Measurements from ENCODE around the gene STK16. TPM values are rescaled to one million over a fixed set of nuclear protein-coding genes. Genes with fewer than 3 reads are reported as not detected.
A peak's percentile ranks its signal among the peaks of the same experiment; 100 is the strongest.

Gene STK16
- total RNA-seq, 2 experiments from 2014 or later, result 34.4 to 35.4 TPM

DNA sequence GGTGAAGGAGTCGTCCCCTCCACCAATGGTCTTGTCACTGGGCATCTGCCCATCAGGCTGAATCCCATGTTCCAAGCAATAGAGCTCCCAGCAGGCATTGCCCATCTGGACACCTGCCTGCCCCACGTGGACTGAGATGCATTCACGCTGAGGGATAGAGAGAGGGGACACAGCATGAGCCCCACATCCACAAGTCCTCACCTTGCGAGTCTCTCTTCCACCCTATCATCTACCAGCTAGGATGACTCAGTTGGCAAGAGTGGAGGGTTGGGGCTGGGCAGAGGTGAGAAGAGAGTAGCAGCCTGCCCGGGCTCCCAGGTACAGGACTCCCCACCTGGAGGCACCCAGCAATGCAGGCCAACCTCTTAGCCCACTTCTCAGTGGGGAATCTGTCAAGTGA lies 6.8 kb downstream of the STK16 start:
- peak overlapping the region; percentile 77 for H3K4me3 Mint-ChIP-seq
- H3K36me3 Mint-ChIP-seq (ENCODE audit: low read depth), result peaks cover 59% of the 10 kb centered on the region
- CTCF ChIA-PET, result interaction anchor here (0.9 to 10.1 kb wide), 9 partner anchors 9 to 81 kb away, joined by 3 to 132 read pairs (median 6); partner anchors contain the start of gene DNAJB2
- TF ChIP-seq CTCF (IDR thresholded peaks at IDR 0.05), result no peak
- intact Hi-C loops (cut with micrococcal nuclease), result no loop called here
- H3K4me1 Mint-ChIP-seq (ENCODE audit: low read depth), result peaks cover 65% of the 10 kb centered on the region
- POLR2A ChIA-PET, result interaction anchor here (1.1 to 19.2 kb wide), 13 partner anchors 7 to 52 kb away, joined by 3 to 239 read pairs (median 6); partner anchors contain the start of genes ABCB6, ANKZF1, ATG9A and DNAJB2
- no peaks in the 10 kb centered on the region for H3K27me3 Mint-ChIP-seq
- peak overlapping the region; percentile 93 for H3K27ac Mint-ChIP-seq
- no peaks in the 10 kb centered on the region for H3K9me3 Mint-ChIP-seq
- ATAC-seq, result no peak
- peak; percentile 55 for DNase-seq

DNA sequence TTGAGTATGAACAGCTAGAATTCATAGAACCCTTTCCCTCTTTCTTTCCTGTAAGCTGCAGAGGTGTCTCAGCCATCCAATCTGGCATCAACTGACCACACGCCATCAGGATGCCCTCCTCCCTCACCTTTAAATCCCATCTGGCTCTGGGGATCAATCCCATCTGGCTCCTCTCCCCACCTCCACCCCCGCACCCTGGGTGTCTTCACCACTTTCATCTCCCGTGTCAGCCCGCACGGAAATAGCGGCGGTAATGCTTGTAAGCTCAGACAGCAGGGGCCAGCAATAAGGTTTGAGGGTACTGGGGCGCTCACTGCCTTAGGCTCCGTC lies 7.3 kb downstream of the STK16 start:
- intact Hi-C loops (cut with micrococcal nuclease), result no loop called here
- ChIA-PET CTCF (interaction anchor here (0.9 to 10.1 kb wide), 7 partner anchors 8 to 81 kb away, joined by 3 to 132 read pairs (median 6); partner anchors contain the start of gene DNAJB2), POLR2A (interaction anchor here (0.6 to 19.2 kb wide), 14 partner anchors 7 to 149 kb away, joined by 3 to 239 read pairs (median 6); partner anchors contain the start of genes ABCB6, ANKZF1, ATG9A and DNAJB2)
- Mint-ChIP-seq H3K4me1 (ENCODE audit: low read depth) (peaks cover 60% of the 10 kb centered on the region), H3K9me3 (no peaks in the 10 kb centered on the region), H3K36me3 (ENCODE audit: low read depth) (peaks cover 56% of the 10 kb centered on the region), H3K27ac (peak overlapping the region; percentile 93), H3K27me3 (no peaks in the 10 kb centered on the region), H3K4me3 (peak overlapping the region; percentile 77)
- no peak for TF ChIP-seq CTCF (IDR thresholded peaks at IDR 0.05)
- ATAC-seq, result peak; percentile 0
- peak; percentile 69 for DNase-seq

- CTCF ChIA-PET, result interaction anchor here (0.9 to 10.1 kb wide), 9 partner anchors 8 to 82 kb away, joined by 3 to 132 read pairs (median 6); partner anchors contain the start of gene DNAJB2
- H3K27ac Mint-ChIP-seq, result peak within 1 kb of the TSS; percentile 94
- ATAC-seq (peak; percentile 8), DNase-seq (peak; percentile 70)
- H3K4me1 Mint-ChIP-seq (ENCODE audit: low read depth), result peaks cover 54% of the 10 kb centered on the region
- H3K36me3 Mint-ChIP-seq (ENCODE audit: low read depth), result peaks cover 51% of the 10 kb centered on the region
- intact Hi-C loops (cut with micrococcal nuclease), result no loop called here
- H3K27me3 Mint-ChIP-seq, result no peaks in the 10 kb centered on the region
- TF ChIP-seq CTCF (IDR thresholded peaks at IDR 0.05), result no peak
- POLR2A ChIA-PET, result interaction anchor here (0.6 to 19.2 kb wide), 18 partner anchors 8 to 355 kb away, joined by 3 to 239 read pairs (median 6); partner anchors contain the start of genes ABCB6, ANKZF1, ATG9A and CNPPD1
- no peaks in the 10 kb centered on the region for H3K9me3 Mint-ChIP-seq
- peak within 1 kb of the TSS; percentile 77 for H3K4me3 Mint-ChIP-seq
Measured at GRCh38 chr2:219252900-219253752, 7.8 kb downstream of the STK16 start, which contains the start of gene TUBA4B. TSS of gene TUBA4B (plus strand) at chr2:219253243. CDS start at chr2:219253408, 165 bp downstream.

- peaks cover 46% of the 10 kb centered on the region for H3K4me1 Mint-ChIP-seq (ENCODE audit: low read depth)
- intact Hi-C loops (cut with micrococcal nuclease), result loop anchor here (2.0 kb wide), 1 partner anchor 25 kb away; the partner anchor contains the start of gene DNAJB2
Measured at GRCh38 chr2:219253753-219254589, 8.7 kb downstream of the STK16 start, which contains the start of gene TUBA4A. TSS of gene TUBA4A (minus strand) at chr2:219253918. CDS start at chr2:219253858, 60 bp downstream.

More at GRCh38 chr2:219253753-219254589, 8.7 kb downstream of the STK16 start, which contains the start of gene TUBA4A:
- Mint-ChIP-seq H3K4me3 (peak within 1 kb of the TSS; percentile 77), H3K27ac (peak within 1 kb of the TSS; percentile 94), H3K9me3 (no peaks in the 10 kb centered on the region), H3K36me3 (ENCODE audit: low read depth) (peaks cover 42% of the 10 kb centered on the region), H3K27me3 (no peaks in the 10 kb centered on the region)
- ChIA-PET CTCF (interaction anchor here (0.7 to 10.1 kb wide), 11 partner anchors 9 to 133 kb away, joined by 3 to 132 read pairs (median 5); partner anchors contain the start of genes ANKZF1, ATG9A, CNPPD1 and DNAJB2), POLR2A (interaction anchor here (0.6 to 19.2 kb wide), 17 partner anchors 9 to 356 kb away, joined by 3 to 239 read pairs (median 10); partner anchors contain the start of genes ABCB6, ANKZF1, ATG9A and CNPPD1)
- no peak for TF ChIP-seq CTCF (IDR thresholded peaks at IDR 0.05)
- DNase-seq (peak; percentile 92), ATAC-seq (peak; percentile 73)
